22Rv1 (cell line): ENCODE data around the gene RAB6B.

Experiments used
- ZFX ChIP-seq: fragments of 450-650 bp; IDR thresholded peaks from 2 replicates; pipeline ENCODE4 v1.6.1; 2017; ENCODE audit warnings: antibody characterized with exemption, borderline replicate concordance
- TF ChIP-seq, protein P1 (sequence below): fragments of 450-650 bp; IDR thresholded peaks from 2 replicates; pipeline ENCODE4 v1.5.1; 2017; ENCODE audit warnings: mild to moderate bottlenecking

DNA sequence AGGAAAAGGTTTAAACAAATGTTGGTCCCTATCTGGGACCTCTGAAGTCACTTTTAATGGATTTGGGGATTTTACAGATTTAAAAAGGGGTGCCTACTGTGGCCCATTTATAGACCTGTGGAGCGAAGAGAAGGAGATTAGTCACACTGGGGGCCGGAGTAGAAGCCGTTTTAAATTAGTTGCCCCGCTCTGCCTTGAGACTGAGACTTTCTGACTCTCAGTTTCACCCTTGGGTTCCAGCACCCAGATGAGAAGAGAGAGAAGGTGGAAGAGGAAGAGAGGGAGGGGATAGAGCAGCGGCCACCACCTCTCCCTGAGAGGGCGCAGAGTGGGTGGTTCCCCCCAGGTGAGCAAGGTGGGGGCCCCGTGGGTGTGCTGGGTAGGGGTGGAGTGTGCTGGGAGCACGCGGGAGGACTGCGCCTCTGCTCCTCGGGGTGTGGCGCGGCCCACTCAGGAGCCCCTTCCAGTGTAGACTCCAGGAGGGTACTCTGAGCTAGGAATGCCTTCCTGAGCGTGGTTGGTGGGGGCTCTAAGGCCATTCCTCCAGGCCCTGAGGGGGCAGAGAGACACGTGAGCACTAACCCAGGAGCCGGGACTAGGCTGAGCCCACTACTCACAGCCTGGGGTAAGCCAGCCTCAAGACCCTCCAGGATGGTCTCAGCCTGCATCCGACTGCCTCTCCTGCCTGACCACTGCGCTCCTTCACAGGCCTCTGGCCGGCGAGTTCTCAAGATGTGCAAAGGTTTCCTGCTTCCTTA lies 32.6 kb upstream of the RAB6B start:
- TF ChIP-seq, protein P1, sequence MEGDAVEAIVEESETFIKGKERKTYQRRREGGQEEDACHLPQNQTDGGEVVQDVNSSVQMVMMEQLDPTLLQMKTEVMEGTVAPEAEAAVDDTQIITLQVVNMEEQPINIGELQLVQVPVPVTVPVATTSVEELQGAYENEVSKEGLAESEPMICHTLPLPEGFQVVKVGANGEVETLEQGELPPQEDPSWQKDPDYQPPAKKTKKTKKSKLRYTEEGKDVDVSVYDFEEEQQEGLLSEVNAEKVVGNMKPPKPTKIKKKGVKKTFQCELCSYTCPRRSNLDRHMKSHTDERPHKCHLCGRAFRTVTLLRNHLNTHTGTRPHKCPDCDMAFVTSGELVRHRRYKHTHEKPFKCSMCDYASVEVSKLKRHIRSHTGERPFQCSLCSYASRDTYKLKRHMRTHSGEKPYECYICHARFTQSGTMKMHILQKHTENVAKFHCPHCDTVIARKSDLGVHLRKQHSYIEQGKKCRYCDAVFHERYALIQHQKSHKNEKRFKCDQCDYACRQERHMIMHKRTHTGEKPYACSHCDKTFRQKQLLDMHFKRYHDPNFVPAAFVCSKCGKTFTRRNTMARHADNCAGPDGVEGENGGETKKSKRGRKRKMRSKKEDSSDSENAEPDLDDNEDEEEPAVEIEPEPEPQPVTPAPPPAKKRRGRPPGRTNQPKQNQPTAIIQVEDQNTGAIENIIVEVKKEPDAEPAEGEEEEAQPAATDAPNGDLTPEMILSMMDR, result no peak
- no peak for TF ChIP-seq ZFX
